Measurements from ENCODE around the gene UBE2I.

DNA sequence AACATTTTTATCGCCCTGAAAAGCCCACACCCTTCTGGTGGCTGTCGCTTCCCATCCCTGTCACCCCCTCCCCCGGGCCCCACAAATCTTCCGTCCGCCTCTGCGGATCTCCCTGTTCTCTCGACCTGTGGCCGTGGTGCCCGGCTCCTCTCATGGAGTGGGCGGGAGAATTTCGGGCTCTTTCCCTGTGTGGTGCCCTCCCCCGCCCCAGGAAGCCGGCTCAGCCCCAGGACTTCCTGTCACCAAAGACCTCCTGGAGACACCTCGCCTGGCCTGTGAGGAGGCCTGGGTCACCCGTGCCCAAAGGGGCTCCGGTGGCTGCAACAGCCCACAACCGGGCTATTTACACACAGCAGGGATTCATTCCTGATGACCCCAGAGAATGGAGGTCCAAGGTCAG is 26.1 kb upstream of the UBE2I start:
- TF ChIP-seq POLR2AphosphoS5 (IDR thresholded peaks at IDR 0.05; ENCODE audit: borderline replicate concordance, low read depth, low read length): no peak
- TF ChIP-seq EZH2 (IDR thresholded peaks at IDR 0.05): no peak

Data from SK-N-MC (cell line).